Activated CD8-positive, alpha-beta memory T cell treated with anti-CD3 and anti-CD28 coated beads, Interleukin-2, amount 50 U/mL, for 4 hours (primary cell): ENCODE measurements around the gene ZDHHC14.
"Not testable (repeated sequence)": the region's sequence is repeated elsewhere in the genome, so short reads cannot be mapped to it uniquely, and the experiment has no call there.

Experiments
- DNase-seq: peaks from one replicate; pipeline ENCODE4 v3.0.0-alpha.2; 2020

The ZDHHC14 gene

DNA sequence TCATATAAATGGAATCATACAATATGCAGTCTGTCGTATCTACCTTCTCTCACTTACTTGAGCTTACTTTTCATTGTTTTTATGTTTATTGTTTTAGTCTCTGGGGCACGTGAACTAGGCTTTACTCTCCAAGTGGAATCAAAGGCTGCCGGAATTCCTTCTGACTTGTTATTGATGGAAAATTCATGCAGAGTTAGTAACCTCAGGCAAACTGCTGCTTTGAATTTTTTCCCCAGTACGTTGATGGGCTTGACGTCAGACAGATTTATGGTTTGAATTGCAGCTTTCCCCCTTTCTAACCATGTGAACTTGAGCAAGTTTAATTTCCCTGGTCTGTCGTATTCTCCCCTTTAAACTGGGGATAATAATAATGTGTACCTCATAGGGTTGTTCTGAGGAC, 68.6 kb downstream of the ZDHHC14 start:
- no peak for DNase-seq

GRCh38 chr6:157450931-157451742, 70.1 kb downstream of the ZDHHC14 start:
- no peak for DNase-seq

DNA sequence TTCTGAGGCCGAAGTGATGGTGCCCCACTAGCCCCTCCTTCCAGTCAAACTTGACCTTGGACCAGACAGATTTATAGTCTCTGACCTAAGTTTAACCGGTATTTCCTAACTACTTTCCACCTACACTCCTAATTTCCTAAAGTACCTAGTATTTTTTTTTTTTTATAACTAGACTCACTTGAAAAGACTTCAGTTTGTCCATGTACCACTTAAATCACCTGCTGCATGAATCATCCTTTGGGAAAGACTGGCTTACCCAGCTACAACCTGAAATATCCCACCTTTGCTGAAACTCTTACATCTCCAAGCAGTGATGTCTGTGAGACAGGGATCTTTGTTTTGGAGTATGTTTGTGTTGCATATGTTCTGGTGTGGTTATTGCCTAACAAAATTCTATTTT, 71.1 kb downstream of the ZDHHC14 start:
- no peak for DNase-seq

- DNase-seq, result no peak
Observed at GRCh38 chr6:157453131-157453530, 72.1 kb downstream of the ZDHHC14 start.

GRCh38 chr6:157453978-157454377, 73.0 kb downstream of the ZDHHC14 start:
- DNase-seq, result no peak

- no peak for DNase-seq
Observed at GRCh38 chr6:157454762-157455714, 74.0 kb downstream of the ZDHHC14 start.

- DNase-seq, result no peak
Observed at GRCh38 chr6:157455731-157456523, 74.9 kb downstream of the ZDHHC14 start.

- DNase-seq, result no peak
Observed at GRCh38 chr6:157456524-157456829, 75.5 kb downstream of the ZDHHC14 start.

- DNase-seq, result no peak
Observed at GRCh38 chr6:157457787-157458186, 76.8 kb downstream of the ZDHHC14 start.

DNA sequence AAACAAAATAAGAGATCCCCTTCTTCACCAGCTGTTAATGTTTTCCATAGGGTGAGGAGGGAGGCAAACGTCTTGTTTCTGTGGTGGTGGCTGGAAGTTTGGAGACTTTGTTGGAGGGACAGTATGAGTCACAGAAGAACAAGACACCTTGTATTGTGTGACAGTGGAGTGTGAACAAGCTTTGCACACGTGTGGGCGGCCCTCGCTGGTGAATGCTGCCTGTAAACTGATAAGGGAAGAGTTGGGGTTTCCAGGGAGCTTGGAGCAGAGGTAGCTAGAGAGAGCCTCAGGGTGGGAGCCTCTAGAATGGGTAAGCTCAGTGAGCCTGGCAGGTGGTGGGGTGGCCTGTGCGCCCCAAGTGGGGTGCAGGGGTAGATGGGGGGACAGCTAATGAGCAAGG, 78.3 kb downstream of the ZDHHC14 start:
- no peak for DNase-seq

DNA sequence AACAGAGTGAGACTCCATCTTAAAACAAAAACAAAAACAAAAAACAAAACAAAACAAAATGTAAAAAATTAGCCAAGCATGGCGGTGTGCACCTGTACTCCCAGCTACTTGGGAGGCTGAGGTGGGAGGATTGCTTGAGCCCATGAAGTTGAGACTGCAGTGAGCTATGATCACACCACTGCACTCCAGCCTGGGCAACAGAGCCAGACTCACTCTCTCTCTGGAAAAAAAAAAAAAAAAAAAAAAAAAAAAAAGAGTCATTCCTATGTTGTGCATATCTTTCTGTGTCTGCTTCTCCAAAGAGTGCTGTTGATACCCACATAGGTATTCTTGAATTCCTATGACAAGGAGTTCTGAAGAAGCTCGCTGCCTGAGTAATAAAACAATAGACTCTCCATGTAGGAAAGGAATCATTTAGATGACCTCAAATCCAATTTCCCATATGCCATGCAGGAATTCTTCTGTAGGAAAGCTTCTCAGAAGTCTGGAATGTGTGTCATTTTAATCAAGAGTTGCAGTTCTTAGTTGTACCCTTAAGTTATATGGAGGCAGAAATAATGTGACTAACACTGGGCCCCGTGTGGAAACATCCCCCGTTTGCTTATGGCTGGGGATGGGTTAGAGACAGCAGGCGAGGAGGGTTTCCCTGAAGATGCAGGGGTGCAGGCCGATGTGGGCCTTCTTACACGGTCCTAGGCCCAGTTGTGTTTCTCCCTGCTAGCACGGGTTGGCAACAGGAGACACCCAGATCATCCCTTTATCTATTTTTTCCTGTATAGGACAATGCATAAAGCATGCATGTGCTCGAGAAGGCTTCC, 79.4 kb downstream of the ZDHHC14 start:
- no peak for DNase-seq

GRCh38 chr6:157461000-157461915, 80.3 kb downstream of the ZDHHC14 start:
- no peak for DNase-seq

DNA sequence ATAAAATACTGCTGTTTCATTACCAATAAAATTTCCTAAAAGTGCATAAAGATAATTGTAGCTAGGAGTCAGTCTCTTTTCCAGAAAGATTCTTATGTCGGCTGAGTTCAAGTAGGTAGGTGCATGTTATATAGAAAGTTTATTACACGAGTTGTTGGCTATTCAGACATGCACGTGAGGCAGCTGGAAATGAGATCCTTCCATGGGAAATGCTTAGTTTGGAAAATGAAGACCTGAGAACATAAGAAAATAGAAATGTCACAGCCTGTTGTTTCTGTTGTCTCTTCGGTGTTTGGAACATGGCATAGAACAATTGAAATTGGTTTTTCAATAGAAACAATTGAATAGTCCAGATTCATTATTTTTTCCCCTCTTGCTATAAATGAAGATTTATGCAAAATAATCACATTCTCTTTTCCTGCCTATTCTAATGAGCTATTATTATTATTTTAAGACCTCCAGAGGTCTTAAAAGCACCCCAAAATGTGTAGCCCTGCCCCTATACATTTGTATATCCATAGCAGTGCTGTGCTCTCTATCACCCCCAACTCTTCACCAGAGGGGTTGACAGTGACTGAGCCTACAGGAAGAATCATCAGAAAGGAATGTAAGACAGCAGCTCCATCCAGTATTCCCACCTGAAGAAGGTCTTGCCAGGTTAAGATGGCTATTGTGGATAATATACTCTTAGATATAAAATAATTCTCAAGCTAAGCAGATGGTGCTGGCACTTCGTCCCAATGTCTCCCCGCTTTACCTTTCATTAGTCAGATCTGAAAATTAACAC, 82.2 kb downstream of the ZDHHC14 start:
- DNase-seq, result no peak

DNA sequence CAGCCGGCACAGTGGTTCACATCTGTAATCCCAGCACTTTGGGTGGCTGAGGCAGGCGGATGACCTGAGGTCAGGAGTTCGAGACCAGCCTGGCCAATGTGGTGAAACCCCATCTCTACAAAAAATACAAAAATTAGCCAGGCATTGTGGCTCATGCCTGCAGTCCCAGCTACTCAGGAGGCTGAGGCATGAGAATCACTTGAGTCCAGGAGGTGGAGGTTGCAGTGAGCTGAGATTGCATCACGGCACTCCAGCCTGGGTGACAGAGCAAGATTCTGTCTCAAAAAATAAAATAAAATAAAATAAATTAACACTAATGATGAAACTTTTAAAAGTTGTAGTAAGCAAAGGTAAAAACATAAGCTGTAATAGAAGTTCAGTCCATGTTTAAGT, 82.7 kb downstream of the ZDHHC14 start:
- not testable (repeated sequence) for DNase-seq

DNA sequence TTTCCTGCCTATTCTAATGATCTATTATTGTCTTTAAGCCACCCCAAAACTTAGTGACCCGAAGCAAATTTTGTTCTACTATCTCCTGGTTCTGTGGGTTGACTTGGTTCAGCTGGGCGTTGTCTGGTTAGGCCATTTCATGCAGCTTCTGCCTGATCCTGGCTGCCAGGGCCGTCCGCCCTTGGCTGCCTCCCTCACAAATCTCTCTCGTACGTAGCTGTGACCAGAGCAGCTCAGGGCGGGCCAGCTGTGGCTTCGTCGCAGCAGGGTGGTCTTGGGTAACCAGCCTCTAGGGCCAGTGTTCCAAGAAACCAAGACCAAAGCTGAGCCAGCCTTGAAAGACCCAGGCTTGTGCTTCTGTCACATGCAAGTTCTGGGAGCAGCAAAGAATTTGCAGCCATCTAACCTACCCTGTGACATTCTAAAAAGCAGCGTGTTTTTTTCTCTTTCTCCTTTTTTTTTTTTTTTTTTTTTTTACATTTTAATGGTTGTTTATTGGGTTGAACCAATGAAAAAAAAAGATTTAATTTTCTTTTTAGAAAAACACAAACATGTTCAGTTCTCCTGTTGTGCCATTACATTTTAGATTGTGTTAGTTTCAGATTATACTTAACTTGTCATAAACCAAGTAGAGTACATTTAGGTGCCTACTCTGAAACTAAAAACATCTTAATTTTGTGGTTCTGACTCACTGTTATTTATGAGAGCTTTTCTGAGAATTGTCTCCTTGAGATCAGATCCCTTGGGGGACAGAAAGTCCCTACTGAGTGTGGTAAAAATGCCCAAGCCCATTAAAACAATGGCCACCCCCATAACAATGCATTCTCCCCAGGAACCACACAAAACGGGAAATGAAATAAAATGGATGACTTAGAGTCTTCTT, 83.9 kb downstream of the ZDHHC14 start:
- no peak for DNase-seq

GRCh38 chr6:157466342-157466648, 85.3 kb downstream of the ZDHHC14 start:
- no peak for DNase-seq

GRCh38 chr6:157467339-157467738, 86.3 kb downstream of the ZDHHC14 start:
- not testable (repeated sequence) for DNase-seq

GRCh38 chr6:157468054-157468453, 87.1 kb downstream of the ZDHHC14 start:
- DNase-seq, result no peak

GRCh38 chr6:157468574-157468973, 87.6 kb downstream of the ZDHHC14 start:
- no peak for DNase-seq

DNA sequence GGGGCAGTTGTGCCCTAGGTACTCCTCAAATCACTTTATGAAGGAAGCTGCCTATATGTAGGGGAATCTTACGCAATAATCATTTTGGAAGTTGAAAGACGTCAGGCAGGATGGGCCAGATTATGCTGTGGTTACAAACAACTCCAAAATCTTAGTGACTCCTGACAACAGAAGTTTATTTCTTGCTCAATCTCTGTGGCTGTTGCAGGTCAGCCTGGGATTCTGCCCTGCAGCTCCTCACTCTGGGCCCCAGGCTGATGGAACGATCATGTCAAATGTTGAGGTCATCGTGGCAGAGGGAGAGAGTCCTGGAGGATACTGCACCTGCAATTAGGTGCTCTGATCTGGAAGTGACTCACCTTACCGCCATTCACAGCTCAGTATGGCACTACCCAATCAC, 88.4 kb downstream of the ZDHHC14 start:
- no peak for DNase-seq
